Psoas muscle (tissue), 8 donors: ENCODE data around the gene CADM3. TPM values are rescaled to one million over a fixed set of nuclear protein-coding genes. Genes with fewer than 3 reads are reported as not detected.

Source experiments
- ATAC-seq, 4 donors: fragments of 200-7000 bp; cut with Tn5 transposase; one replicate each; pipeline ENCODE4 v1.9.1; 2020; ENCODE audit warnings: moderate library complexity in 3 of 4, mild to moderate bottlenecking in 2 of 4
- DNase-seq, 2 donors: peaks; one replicate each; pipeline ENCODE4 v3.0.0-alpha.2; 2020
- H3K27ac ChIP-seq: fragments of 200-600 bp; one replicate; pipeline ENCODE4 v1.8.0; 2022
- H3K27me3 ChIP-seq, 3 donors: fragments of 200-600 bp in 1 of 3; one replicate each; pipeline versions ENCODE4 v1.6.1 to v1.8.0; 2013 to 2022; ENCODE audit warnings: low read length in 2 of 3, mild to moderate bottlenecking in 2 of 3, moderate library complexity in 1 of 3; ENCODE audit not compliant: insufficient read depth in 3 of 3
- H3K36me3 ChIP-seq, 2 donors: fragments of 200-600 bp in 1 of 2; one replicate each; pipeline versions ENCODE4 v1.6.1 to v1.8.0; 2013 to 2022; ENCODE audit warnings: low read depth in 1 of 2, mild to moderate bottlenecking in 1 of 2, moderate library complexity in 1 of 2; ENCODE audit not compliant: insufficient read depth in 1 of 2
- H3K4me1 ChIP-seq: fragments of 200-600 bp; one replicate; pipeline ENCODE4 v1.8.0; 2022
- H3K4me3 ChIP-seq: fragments of 200-600 bp; one replicate; pipeline ENCODE4 v1.8.0; 2022; ENCODE audit warnings: mild to moderate bottlenecking
- H3K9me3 ChIP-seq: fragments of 200-600 bp; one replicate; pipeline ENCODE4 v1.8.0; 2022
- CTCF ChIP-seq: fragments of 200-600 bp; IDR thresholded peaks from one replicate; pipeline ENCODE4 v1.8.0; 2022; ENCODE audit warnings: antibody characterized with exemption
- WGBS, 3 donors: extraction: QIAGEN DNeasy Blood & Tissue Kit; methylation state at CpG; one replicate each; pipeline versions ENCODE4 v1.1.6 to v1.1.7; 2013; 5-methylcytosine and 5-hydroxymethylcytosine counted together
- intact Hi-C, 2 donors: fragments of 100-400 bp; cut with DNase I; formaldehyde crosslinking; loops; one replicate each; pipeline versions ENCODE4 v1.11.0 to v1.14.2; 2022
- polyA plus RNA-seq, 3 donors: library from polyadenylated mRNA; stranded (reverse); fragments of 200-250 nt; gene quantifications; one replicate each; pipeline ENCODE4 v1.2.3, GENCODE V29; 2013
- total RNA-seq, 4 donors: library from RNA; stranded (reverse); fragmentation: NEBNext Ultra II Directional in 2 of 4; extraction: Animal tissue kit (Norgen Biotek cat#: 25700) in 2 of 4; gene quantifications; one replicate each; pipeline versions ENCODE4 v1.2.1 to v1.2.4, GENCODE V29; 2021 to 2023
- donor health status: healthy with polysubstance abuse.
- donor health status: DM: no; HTN: no; CAD: no; lungs with moderate emphysema.
- donor health status: Bipolar disorder and iron deficiency.
- donor health status: healthy.
- donor health status: DM: yes; HTN: yes; CAD: no.
- donor health status: DM: no; HTN: no; CAD: no.
- donor health status: DM: no; HTN: no; CAD: no.
- donor health status: DM: yes; HTN: yes; CAD: no.

The CADM3 gene
- total and polyA plus RNA-seq, 7 donors = 0.32 to 2.2 (median 0.89) TPM

- no peaks in the 10 kb centered on the region for H3K27me3 ChIP-seq
- WGBS, 3 donors = 62 to 69% (median 64%) methylated on average over 4 of the region's 4 CpGs
- no peak for TF ChIP-seq CTCF
- H3K36me3 ChIP-seq = no peaks in the 10 kb centered on the region
- H3K27ac ChIP-seq = no peak overlapping the region
- no peak for DNase-seq
- H3K4me3 ChIP-seq = no peak overlapping the region
- ATAC-seq = no peak
- H3K9me3 ChIP-seq = peaks cover 7% of the 10 kb centered on the region
- intact Hi-C loops = no loop called here
- no peaks in the 10 kb centered on the region for H3K4me1 ChIP-seq
Measured at GRCh38 chr1:159239551-159240220, 68.3 kb downstream of the CADM3 start.

- intact Hi-C loops = no loop called here
- Histone ChIP-seq H3K4me3 (no peak overlapping the region), H3K27ac (no peak overlapping the region), H3K36me3 (no peaks in the 10 kb centered on the region), H3K4me1 (no peaks in the 10 kb centered on the region), H3K27me3 (no peaks in the 10 kb centered on the region), H3K9me3 (no peaks in the 10 kb centered on the region)
- 71 to 93% (median 93%) methylated on average over 3 of the region's 3 CpGs for WGBS, 3 donors
- ATAC-seq (no peak), DNase-seq (no peak)
- TF ChIP-seq CTCF = no peak
Measured at GRCh38 chr1:159247266-159247665, 75.9 kb downstream of the CADM3 start.

- Histone ChIP-seq H3K4me1 (no peaks in the 10 kb centered on the region), H3K9me3 (no peaks in the 10 kb centered on the region), H3K27me3 (no peaks in the 10 kb centered on the region), H3K27ac (no peak overlapping the region), H3K4me3 (no peak overlapping the region), H3K36me3 (no peaks in the 10 kb centered on the region)
- TF ChIP-seq CTCF = no peak
- ATAC-seq (no peak), DNase-seq (no peak)
- WGBS, 3 donors = 55 to 68% (median 56%) methylated on average over 1 of the region's 1 CpG
- intact Hi-C loops = no loop called here
Measured at GRCh38 chr1:159248311-159248710, 76.9 kb downstream of the CADM3 start.

GRCh38 chr1:159250638-159251216, 79.3 kb downstream of the CADM3 start:
- WGBS, 3 donors = 60 to 63% (median 62%) methylated on average over 8 of the region's 8 CpGs
- Histone ChIP-seq H3K9me3 (no peaks in the 10 kb centered on the region), H3K4me1 (no peaks in the 10 kb centered on the region), H3K36me3 (no peaks in the 10 kb centered on the region), H3K4me3 (no peak overlapping the region), H3K27me3 (no peaks in the 10 kb centered on the region), H3K27ac (no peak overlapping the region)
- ATAC-seq (no peak), DNase-seq (no peak)
- TF ChIP-seq CTCF = no peak
- intact Hi-C loops = no loop called here

Other genes with a start within 250 kb of the CADM3 start
- gene PYHIN1, start 240.1 kb upstream of the CADM3 start, total RNA-seq = under 1 TPM in 3 of 4 donors, not detected in 1; 0.21 to 0.32 (median 0.22) TPM
- gene PYHIN1, start 240.1 kb upstream of the CADM3 start, polyA plus RNA-seq = under 1 TPM in 2 of 3 donors, not detected in 1; 0.04 to 0.15 TPM
- gene IFI16, start 161.7 kb upstream of the CADM3 start, total RNA-seq = 10 to 100 TPM; 12.6 to 29.4 (median 15.3) TPM
- gene IFI16, start 161.7 kb upstream of the CADM3 start, polyA plus RNA-seq = 10 to 100 TPM in 2 of 3 donors, 1 to 10 TPM in 1; 9.6 to 14.0 (median 13.0) TPM
- under 1 TPM in 3 of 4 donors, not detected in 1; 0.38 to 0.52 (median 0.40) TPM for gene AIM2, start 94.8 kb upstream of the CADM3 start, total RNA-seq
- under 1 TPM in 2 of 3 donors, not detected in 1; 0.06 to 0.07 TPM for gene AIM2, start 94.8 kb upstream of the CADM3 start, polyA plus RNA-seq
- gene ACKR1, start 33.3 kb downstream of the CADM3 start, total RNA-seq = 10 to 100 TPM; 11.1 to 24.0 (median 15.1) TPM
- gene ACKR1, start 33.3 kb downstream of the CADM3 start, polyA plus RNA-seq = 10 to 100 TPM; 11.8 to 21.2 (median 16.3) TPM
- under 1 TPM in 3 of 4 donors, not detected in 1; 0.28 to 0.71 (median 0.29) TPM for gene FCER1A, start 130.7 kb downstream of the CADM3 start, total RNA-seq
- under 1 TPM in 2 of 3 donors, not detected in 1; 0.07 to 0.27 TPM for gene FCER1A, start 130.7 kb downstream of the CADM3 start, polyA plus RNA-seq